IMR-90 (cell line): Measurements from ENCODE around the gene NAGLU. TPM values are rescaled to one million over a fixed set of nuclear protein-coding genes. Genes with fewer than 3 reads are reported as not detected.

Experiments
- ATAC-seq: fragments of 200-7000 bp; cut with Tn5 transposase; 2 replicates; pipeline ENCODE4 v1.9.1; 2020; ENCODE audit warnings: low read depth, mild to moderate bottlenecking, moderate library complexity
- BruUV-seq: library from RNA; stranded (reverse); fragments of 400-500 nt; replicated peaks from 2 replicates; lab custom pipeline; 2021; lab: Mats Ljungman, UMichigan
- CTCF ChIA-PET: fragments of 300-600 bp; formaldehyde crosslinking; extraction: SDS; loops from one replicate; lab custom pipeline; 2021; ENCODE audit warnings: antibody characterized with exemption; lab: Yijun Ruan, JAX
- POLR2A ChIA-PET: fragments of 300-600 bp; sonication (Branson Sonifier 250); formaldehyde crosslinking; loops from one replicate; lab custom pipeline; 2022; ENCODE audit warnings: antibody characterized with exemption; ENCODE audit not compliant: unreplicated experiment; lab: Charles Lee
- DNase-seq: peaks from one replicate; pipeline ENCODE4 v3.0.0; 2013
- H2AFZ ChIP-seq: replicated peaks from 2 replicates; pipeline ENCODE3; 2013; ENCODE audit warnings: low read length, mild to moderate bottlenecking; ENCODE audit not compliant: poor library complexity
- H2AK5ac ChIP-seq: 2 replicates; pipeline ENCODE4 v1.6.1; 2013; ENCODE audit warnings: low read depth, low read length, inconsistent platforms
- H2AK9ac ChIP-seq: replicated peaks from 2 replicates; pipeline ENCODE3; 2013; ENCODE audit warnings: mild to moderate bottlenecking, low read depth, low read length, moderate library complexity; ENCODE audit not compliant: poor library complexity
- H2BK120ac ChIP-seq: 2 replicates; pipeline ENCODE4 v1.6.1; 2013; ENCODE audit warnings: low read depth, low read length, inconsistent platforms
- H2BK15ac ChIP-seq: 3 replicates; pipeline ENCODE4 v1.6.1; 2013; ENCODE audit warnings: low read depth, low read length, inconsistent platforms
- H2BK20ac ChIP-seq: 2 replicates; pipeline ENCODE4 v1.6.1; 2013; ENCODE audit warnings: low read depth, mild to moderate bottlenecking, inconsistent platforms, low read length, moderate library complexity
- H2BK5ac ChIP-seq: 2 replicates; pipeline ENCODE4 v1.6.1; 2013; ENCODE audit warnings: mild to moderate bottlenecking, low read depth, low read length, inconsistent platforms; ENCODE audit not compliant: poor library complexity, severe bottlenecking
- H3K14ac ChIP-seq: replicated peaks from 2 replicates; pipeline ENCODE4 v1.6.1; 2013; ENCODE audit warnings: low read depth, low read length, inconsistent platforms
- H3K18ac ChIP-seq: 2 replicates; pipeline ENCODE4 v1.6.1; 2013; ENCODE audit warnings: low read depth, low read length, control low read depth
- H3K23ac ChIP-seq: 2 replicates; pipeline ENCODE4 v1.6.1; 2013; ENCODE audit warnings: low read depth, low read length, inconsistent platforms
- H3K27ac ChIP-seq: 2 replicates; pipeline ENCODE4 v1.5.1; 2013; ENCODE audit warnings: mild to moderate bottlenecking, control low read depth, low read length; ENCODE audit not compliant: insufficient read depth
- H3K27me3 ChIP-seq: 2 replicates; pipeline ENCODE4 v1.6.1; 2013; ENCODE audit warnings: low read length; ENCODE audit not compliant: control insufficient read depth, insufficient read depth
- H3K36me3 ChIP-seq: 2 replicates; pipeline ENCODE4 v1.6.1; 2013; ENCODE audit warnings: low read length, mixed read lengths; ENCODE audit not compliant: control insufficient read depth, insufficient read depth
- H3K4ac ChIP-seq: 2 replicates; pipeline ENCODE4 v1.6.1; 2013; ENCODE audit warnings: low read depth, low read length, inconsistent platforms
- H3K4me1 ChIP-seq: 2 replicates; pipeline ENCODE4 v1.6.1; 2013; ENCODE audit warnings: low read length, mixed read lengths; ENCODE audit not compliant: control insufficient read depth, insufficient read depth
- H3K4me2 ChIP-seq: 2 replicates; pipeline ENCODE4 v1.6.1; 2013; ENCODE audit warnings: low read depth, mild to moderate bottlenecking, control low read depth, low read length, moderate library complexity
- H3K4me3 ChIP-seq: 2 replicates; pipeline ENCODE4 v1.5.1; 2013; ENCODE audit warnings: low read depth, mild to moderate bottlenecking, control low read depth, low read length, moderate library complexity; ENCODE audit not compliant: insufficient read depth
- H3K56ac ChIP-seq: 2 replicates; pipeline ENCODE4 v1.6.1; 2013; ENCODE audit warnings: low read length, inconsistent platforms; ENCODE audit not compliant: insufficient read depth; ENCODE audit errors: extremely low read depth
- H3K79me1 ChIP-seq, 2 experiments: 2 replicates each; pipeline ENCODE4 v1.6.1; 2013; ENCODE audit warnings: low read length in 2 of 2, inconsistent platforms in 1 of 2, low read depth in 1 of 2
- H3K9ac ChIP-seq: 2 replicates; pipeline ENCODE4 v1.6.1; 2013; ENCODE audit warnings: low read depth, low read length, control low read depth
- H3K9me1 ChIP-seq: 2 replicates; pipeline ENCODE4 v1.6.1; 2013; ENCODE audit warnings: low read length, inconsistent platforms; ENCODE audit not compliant: insufficient read depth
- H3K9me3 ChIP-seq: 2 replicates; pipeline ENCODE4 v1.6.1; 2013; ENCODE audit warnings: low read length; ENCODE audit not compliant: control insufficient read depth, insufficient read depth
- H4K20me1 ChIP-seq: 2 replicates; pipeline ENCODE4 v1.6.1; 2013; ENCODE audit warnings: low read length, inconsistent platforms; ENCODE audit not compliant: insufficient read depth
- H4K5ac ChIP-seq: 2 replicates; pipeline ENCODE4 v1.6.1; 2013; ENCODE audit warnings: mild to moderate bottlenecking, low read depth, low read length, control low read depth
- H4K8ac ChIP-seq, 2 experiments: 2 replicates each; pipeline ENCODE4 v1.6.1; 2013; ENCODE audit warnings: low read depth in 2 of 2, low read length in 2 of 2, control low read depth in 1 of 2, inconsistent platforms in 1 of 2
- H4K91ac ChIP-seq: 2 replicates; pipeline ENCODE4 v1.6.1; 2013; ENCODE audit warnings: low read depth, low read length, inconsistent platforms; ENCODE audit not compliant: insufficient read depth
- BHLHE40 ChIP-seq: fragments of 150-350 bp; IDR thresholded peaks from 2 replicates; pipeline ENCODE4 v1.6.1; 2016; ENCODE audit warnings: mild to moderate bottlenecking, low read depth, low read length
- CHD1 ChIP-seq: IDR thresholded peaks from 2 replicates; pipeline ENCODE4 v1.6.1; 2012; ENCODE audit warnings: low read depth, low read length, improper control_type of control experiment
- CTCF ChIP-seq: conservative IDR thresholded peaks from 2 replicates; pipeline ENCODE4 v1.5.1; 2012; ENCODE audit warnings: mild to moderate bottlenecking, low read depth, low read length, improper control_type of control experiment
- ELK1 ChIP-seq: fragments of 150-350 bp; IDR thresholded peaks from 2 replicates; pipeline ENCODE4 v1.6.1; 2016; ENCODE audit warnings: low read depth, mild to moderate bottlenecking, low read length, moderate library complexity, borderline replicate concordance
- FOS ChIP-seq: fragments of 150-350 bp; IDR thresholded peaks from 2 replicates; pipeline ENCODE4 v1.6.1; 2016; ENCODE audit warnings: low read depth, low read length
- MAFK ChIP-seq: IDR thresholded peaks from 2 replicates; pipeline ENCODE4 v1.6.1; 2012; ENCODE audit warnings: low read depth, low read length, improper control_type of control experiment
- MAZ ChIP-seq: IDR thresholded peaks from 2 replicates; pipeline ENCODE4 v1.6.1; 2012; ENCODE audit warnings: low read depth, mild to moderate bottlenecking, low read length, improper control_type of control experiment, moderate library complexity, borderline replicate concordance
- POLR2A ChIP-seq: IDR thresholded peaks from 2 replicates; pipeline ENCODE4 v1.6.1; 2012; ENCODE audit warnings: mild to moderate bottlenecking, low read depth, low read length
- RAD21 ChIP-seq: IDR thresholded peaks from 2 replicates; pipeline ENCODE4 v1.6.1; 2012; ENCODE audit warnings: low read length, improper control_type of control experiment
- RCOR1 ChIP-seq: IDR thresholded peaks from 2 replicates; pipeline ENCODE4 v1.6.1; 2012; ENCODE audit warnings: mild to moderate bottlenecking, low read length, improper control_type of control experiment; ENCODE audit not compliant: insufficient replicate concordance
- RFX5 ChIP-seq: IDR thresholded peaks from 2 replicates; pipeline ENCODE4 v1.8.0; 2012; ENCODE audit warnings: low read depth, mild to moderate bottlenecking, low read length, moderate library complexity
- SMC3 ChIP-seq: fragments of 150-350 bp; IDR thresholded peaks from 2 replicates; pipeline ENCODE4 v1.6.1; 2016; ENCODE audit warnings: low read depth, mild to moderate bottlenecking, antibody characterized with exemption, low read length, moderate library complexity
- USF2 ChIP-seq: fragments of 150-350 bp; IDR thresholded peaks from 2 replicates; pipeline ENCODE4 v1.6.1; 2017; ENCODE audit warnings: mild to moderate bottlenecking, antibody characterized with exemption, low read length, low read depth
- WGBS, 2 experiments: methylation state at CpG; one replicate each; pipeline versions ENCODE4 v1.1.5 to v1.1.7; 2013; ENCODE audit warnings: missing lambda C conversion rate in 2 of 2; ENCODE audit not compliant: insufficient read length in 1 of 2; ENCODE audit errors: extremely low coverage in 2 of 2; 5-methylcytosine and 5-hydroxymethylcytosine counted together
- dilution Hi-C: fragments of 300-500 bp; cut with HindIII; formaldehyde crosslinking; loops from one replicate; pipeline ENCODE4 v1.14.3; 2018; ENCODE audit warnings: low sequenced_read_pairs; ENCODE audit not compliant: unreplicated experiment
- in situ Hi-C: fragments of 300-500 bp; cut with MboI; formaldehyde crosslinking; loops from 3 replicates; pipeline ENCODE4 v1.14.3; 2019; ENCODE audit warnings: low sequenced_read_pairs, inconsistent platforms, mixed read lengths
- intact Hi-C: fragments of 100-400 bp; cut with micrococcal nuclease; formaldehyde crosslinking; loops from 2 replicates; pipeline ENCODE4 v1.10.0; 2022
- polyA plus RNA-seq, 3 experiments: library from polyadenylated mRNA; depleted of rRNA; stranded (reverse); fragments of >200 nt; gene quantifications; 2 replicates each; pipeline ENCODE4 v1.2.3, GENCODE V29; 2012; ENCODE audit warnings: low replicate concordance in 1 of 3
- total RNA-seq: library from RNA; depleted of rRNA; stranded (reverse); fragments of >200 nt; gene quantifications from 2 replicates; pipeline ENCODE4 v1.2.3, GENCODE V29; 2012

The NAGLU gene
- total and polyA plus RNA-seq, 2 of the 4 experiments (the other 2 are of a cell fraction), result 6.5 to 29.2 TPM

GRCh38 chr17:42536048-42536371 lies at the start of gene NAGLU (continued):
- TF ChIP-seq RCOR1 (no peak), RFX5 (no peak), MAFK (no peak)

GRCh38 chr17:42488032-42488431 lies 48.0 kb upstream of the NAGLU start:
- H3K4me3 ChIP-seq, result no peak overlapping the region
- H3K4ac ChIP-seq, result no peak overlapping the region
- H2BK5ac ChIP-seq, result no peak overlapping the region
- intact Hi-C loops (no loop called here), dilution Hi-C loops (no loop called here), in situ Hi-C loops (no loop called here)
- H3K56ac ChIP-seq, result no peak overlapping the region
- H4K8ac ChIP-seq, result no peak overlapping the region
- no peaks in the 10 kb centered on the region for H3K27me3 ChIP-seq
- no TSS peak for BruUV-seq
- no peak overlapping the region for H3K18ac ChIP-seq
- ChIA-PET CTCF (no interaction called here), POLR2A (no interaction called here)
- H2AK5ac ChIP-seq, result no peak overlapping the region
- no peak overlapping the region for H2BK15ac ChIP-seq
- no peak overlapping the region for H2BK20ac ChIP-seq
- no peak overlapping the region for H2AK9ac ChIP-seq
- H4K91ac ChIP-seq, result no peak overlapping the region
- no peak overlapping the region for H3K14ac ChIP-seq
- no peak overlapping the region for H3K27ac ChIP-seq
- 100% methylated on average over 1 of the region's 1 CpG; no CpG with 5 or more reads in 1 of the 2 experiments for WGBS, 2 experiments
- no peak overlapping the region for H2AFZ ChIP-seq
- H3K36me3 ChIP-seq, result peaks cover 49% of the 10 kb centered on the region
- DNase-seq, result no peak
- H3K9me3 ChIP-seq, result no peaks in the 10 kb centered on the region
- H4K5ac ChIP-seq, result no peak overlapping the region
- ATAC-seq, result no peak
- H3K4me1 ChIP-seq, result no peaks in the 10 kb centered on the region
- TF ChIP-seq ELK1 (no peak), USF2 (no peak), SMC3 (no peak), CHD1 (no peak), MAFK (no peak), RCOR1 (no peak), BHLHE40 (no peak), CTCF (no peak), FOS (no peak), MAZ (no peak), RAD21 (no peak), POLR2A (no peak)
- no peaks in the 10 kb centered on the region for H4K20me1 ChIP-seq
- 0 out of 2 replicates have a peak, but pooled peaks cover 3% of the 10 kb centered on the region for H3K9me1 ChIP-seq
- H3K9ac ChIP-seq, result no peak overlapping the region
- H2BK120ac ChIP-seq, result no peak overlapping the region
- peaks cover 0 to 12% of the 10 kb centered on the region in 2 experiments; a peak in 3 of 4 replicates for H3K79me1 ChIP-seq
- H3K23ac ChIP-seq, result no peak overlapping the region
- H3K4me2 ChIP-seq, result no peak overlapping the region
